Fibroblast of mammary gland (primary cell): ENCODE results near the gene AEN.

Experiments used
- DNase-seq: peaks from one replicate; pipeline ENCODE4 v3.0.0-alpha.2; 2010; ENCODE audit warnings: low read depth
- H3K4me3 ChIP-seq: 2 replicates; pipeline ENCODE4 v1.5.1; 2011; ENCODE audit warnings: low read depth, mild to moderate bottlenecking, low read length, moderate library complexity; ENCODE audit not compliant: control insufficient read depth
- CTCF ChIP-seq: conservative IDR thresholded peaks from 2 replicates; pipeline ENCODE4 v1.5.1; 2011; ENCODE audit warnings: low read depth, low read length, inconsistent platforms; ENCODE audit not compliant: control insufficient read depth, insufficient read depth

AEN gene

GRCh38 chr15:88645171-88646087 is 24.3 kb downstream of the AEN start:
- no peak for DNase-seq
- TF ChIP-seq CTCF = no peak
- no peak overlapping the region for H3K4me3 ChIP-seq

- no peak overlapping the region for H3K4me3 ChIP-seq
- no peak for TF ChIP-seq CTCF
- DNase-seq = no peak
Observed at GRCh38 chr15:88646088-88646405, 24.9 kb downstream of the AEN start.

- DNase-seq = no peak
- H3K4me3 ChIP-seq = no peak overlapping the region
- no peak for TF ChIP-seq CTCF
Observed at GRCh38 chr15:88646951-88647350, 25.8 kb downstream of the AEN start.

GRCh38 chr15:88647351-88648105 is 26.4 kb downstream of the AEN start:
- no peak for TF ChIP-seq CTCF
- no peak for DNase-seq
- no peak overlapping the region for H3K4me3 ChIP-seq

- H3K4me3 ChIP-seq = no peak overlapping the region
- no peak for TF ChIP-seq CTCF
- peak; percentile 59 for DNase-seq
Observed at GRCh38 chr15:88648357-88649214, 27.4 kb downstream of the AEN start.

- DNase-seq = peak; percentile 98
- H3K4me3 ChIP-seq = no peak overlapping the region
- TF ChIP-seq CTCF = no peak
Observed at GRCh38 chr15:88649286-88649733, 28.2 kb downstream of the AEN start.
